ENCODE data around the gene TANC1. TPM values are rescaled to one million over a fixed set of nuclear protein-coding genes. Genes with fewer than 3 reads are reported as not detected.

Gene TANC1
- total and polyA plus RNA-seq, 11 donors: 26.6 to 91.1 (median 68.8) TPM

DNA sequence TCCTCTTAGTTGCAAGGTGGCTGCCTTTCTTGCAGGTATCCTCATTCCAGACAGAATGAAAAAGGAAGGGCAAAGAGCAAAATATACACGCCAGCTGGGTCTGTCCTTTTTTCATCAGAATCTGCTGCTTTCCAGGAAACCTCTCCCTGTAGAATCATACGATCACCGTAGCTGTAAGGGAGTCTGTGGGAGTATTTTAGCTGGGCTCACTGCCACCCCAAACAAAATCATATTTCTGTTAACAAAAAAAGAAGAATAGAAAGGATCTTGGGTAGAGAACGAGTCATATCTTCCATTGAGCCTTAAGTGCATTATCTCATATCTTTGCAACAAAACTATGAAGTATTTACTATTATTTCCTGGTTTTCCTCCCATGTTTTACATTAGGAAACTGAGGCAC lies 15.0 kb upstream of the TANC1 start:
- peak in 2 of 5 donors; percentile 36 to 40 for DNase-seq
- H3K27ac ChIP-seq: peak overlapping the region in 11 of 12 donors; percentile 7 to 72 (median 60)

DNA sequence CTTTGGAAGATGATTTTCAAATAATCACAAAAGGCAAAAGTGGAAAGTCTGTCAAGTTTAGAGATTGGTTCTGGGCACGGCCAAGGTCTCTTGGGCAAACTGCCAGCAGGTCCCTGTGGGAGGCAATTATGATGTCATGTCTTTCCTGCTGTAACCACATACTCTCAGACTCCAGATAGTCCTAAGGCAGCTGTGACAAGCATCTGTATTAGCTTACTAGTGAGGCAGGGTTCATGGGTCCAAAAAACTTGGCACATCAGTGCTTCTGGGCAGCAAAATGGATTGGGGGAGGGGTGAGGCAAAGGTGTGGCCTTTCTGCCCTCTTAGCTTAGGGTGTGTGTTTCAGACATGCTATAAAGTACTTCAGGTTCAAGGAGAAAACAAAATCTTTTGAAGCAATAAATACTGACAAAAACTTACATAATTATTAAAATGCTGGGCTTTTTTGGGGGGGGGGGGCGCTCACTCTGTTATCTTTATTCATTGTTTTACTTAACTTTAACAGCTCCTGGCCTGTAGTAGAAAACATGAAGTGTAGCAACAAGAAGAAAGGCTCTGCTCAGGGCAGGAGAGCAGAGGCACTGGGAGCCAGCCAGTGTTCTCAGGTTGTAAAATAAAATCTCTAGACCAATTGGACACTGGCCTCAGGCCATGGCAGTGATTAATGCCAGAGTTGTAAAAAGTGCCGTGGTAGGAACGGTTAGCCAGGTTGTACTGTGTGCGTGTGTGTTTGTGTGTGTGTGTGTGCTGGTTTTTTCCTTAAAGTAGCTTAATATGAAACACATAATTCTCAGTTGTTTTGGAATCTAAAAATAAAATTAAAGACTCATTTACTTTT lies 14.3 kb upstream of the TANC1 start:
- DNase-seq (peak; percentile 77 to 82 (median 80)), ATAC-seq (peak; percentile 82 to 93 (median 90))
- Histone ChIP-seq H3K4me1 (peaks cover 7 to 25% (median 17%) of the 10 kb centered on the region in 12 donors), H3K27me3 (no peaks in the 10 kb centered on the region), H3K9me3 (no peaks in the 10 kb centered on the region), H3K36me3 (no peaks in the 10 kb centered on the region), H3K4me3 (no peak overlapping the region), H3K27ac (peak overlapping the region in 11 of 12 donors; percentile 7 to 72 (median 60))
- 11 to 19% (median 13%) methylated on average over 5 of the region's 5 CpGs for WGBS, 4 donors
- TF ChIP-seq, protein P1, sequence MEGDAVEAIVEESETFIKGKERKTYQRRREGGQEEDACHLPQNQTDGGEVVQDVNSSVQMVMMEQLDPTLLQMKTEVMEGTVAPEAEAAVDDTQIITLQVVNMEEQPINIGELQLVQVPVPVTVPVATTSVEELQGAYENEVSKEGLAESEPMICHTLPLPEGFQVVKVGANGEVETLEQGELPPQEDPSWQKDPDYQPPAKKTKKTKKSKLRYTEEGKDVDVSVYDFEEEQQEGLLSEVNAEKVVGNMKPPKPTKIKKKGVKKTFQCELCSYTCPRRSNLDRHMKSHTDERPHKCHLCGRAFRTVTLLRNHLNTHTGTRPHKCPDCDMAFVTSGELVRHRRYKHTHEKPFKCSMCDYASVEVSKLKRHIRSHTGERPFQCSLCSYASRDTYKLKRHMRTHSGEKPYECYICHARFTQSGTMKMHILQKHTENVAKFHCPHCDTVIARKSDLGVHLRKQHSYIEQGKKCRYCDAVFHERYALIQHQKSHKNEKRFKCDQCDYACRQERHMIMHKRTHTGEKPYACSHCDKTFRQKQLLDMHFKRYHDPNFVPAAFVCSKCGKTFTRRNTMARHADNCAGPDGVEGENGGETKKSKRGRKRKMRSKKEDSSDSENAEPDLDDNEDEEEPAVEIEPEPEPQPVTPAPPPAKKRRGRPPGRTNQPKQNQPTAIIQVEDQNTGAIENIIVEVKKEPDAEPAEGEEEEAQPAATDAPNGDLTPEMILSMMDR (IDR thresholded peaks at IDR 0.05): no peak
- no peak for TF ChIP-seq POLR2A (IDR thresholded peaks at IDR 0.05)
- intact Hi-C loops (cut with DNase I): loop anchor here in 1 of 10 donors (5.0 kb wide), 1 partner anchor 52 kb away; no protein-coding TSS in a partner anchor

More for the DNA sequence above, 15.0 kb upstream of the TANC1 start:
- Histone ChIP-seq H3K4me1 (peaks cover 7 to 25% (median 17%) of the 10 kb centered on the region in 12 donors), H3K27me3 (no peaks in the 10 kb centered on the region), H3K9me3 (no peaks in the 10 kb centered on the region), H3K4me3 (no peak overlapping the region), H3K36me3 (no peaks in the 10 kb centered on the region)
- TF ChIP-seq, protein P1 (IDR thresholded peaks at IDR 0.05): no peak
- no peak for TF ChIP-seq POLR2A (IDR thresholded peaks at IDR 0.05)
- intact Hi-C loops (cut with DNase I): loop anchor here in 1 of 10 donors (5.0 kb wide), 1 partner anchor 51 kb away; no protein-coding TSS in a partner anchor
- ATAC-seq: peak in 3 of 4 donors; percentile 29 to 71 (median 66)
- WGBS, 4 donors: 31 to 43% (median 39%) methylated on average over 4 of the region's 4 CpGs

DNA sequence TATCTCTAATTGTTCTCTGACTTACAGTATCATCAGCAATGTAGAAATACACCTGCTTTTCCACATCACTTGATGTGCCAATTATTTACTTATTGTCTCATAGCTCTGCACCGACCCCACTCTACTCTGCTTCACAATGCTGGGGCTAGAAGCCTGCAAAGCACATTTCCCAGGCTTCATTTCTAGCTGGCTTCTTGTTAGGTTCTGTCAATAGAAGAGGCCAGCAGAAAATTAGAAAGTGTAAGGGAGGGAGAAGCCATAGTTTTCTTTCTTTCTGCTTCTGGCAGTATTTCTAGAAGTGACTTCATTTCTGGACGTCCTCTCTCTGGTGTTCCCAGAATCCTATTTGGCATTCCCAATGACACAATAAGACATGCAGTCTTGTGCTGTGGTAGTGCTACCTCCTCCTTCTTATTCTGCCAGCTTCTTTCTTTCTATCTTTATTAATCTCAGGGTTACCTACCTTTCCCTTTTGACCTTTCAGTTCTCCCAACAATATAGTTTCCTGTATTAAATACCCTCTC lies 12.5 kb upstream of the TANC1 start:
- ATAC-seq (no peak), DNase-seq (no peak)
- no peak overlapping the region for H3K4me3 ChIP-seq
- H3K27me3 ChIP-seq: no peaks in the 10 kb centered on the region
- intact Hi-C loops (cut with DNase I): loop anchor here in 1 of 10 donors (5.0 kb wide), 1 partner anchor 34 kb away; no protein-coding TSS in a partner anchor
- TF ChIP-seq, protein P1 (IDR thresholded peaks at IDR 0.05): no peak
- TF ChIP-seq POLR2A (IDR thresholded peaks at IDR 0.05): no peak
- H3K36me3 ChIP-seq: no peaks in the 10 kb centered on the region
- 43 to 56% (median 53%) methylated on average over 2 of the region's 2 CpGs for WGBS, 4 donors
- peaks cover 7 to 25% (median 17%) of the 10 kb centered on the region in 12 donors for H3K4me1 ChIP-seq
- peak overlapping the region in 2 of 12 donors; percentile 7 to 14 for H3K27ac ChIP-seq
- no peaks in the 10 kb centered on the region for H3K9me3 ChIP-seq

DNA sequence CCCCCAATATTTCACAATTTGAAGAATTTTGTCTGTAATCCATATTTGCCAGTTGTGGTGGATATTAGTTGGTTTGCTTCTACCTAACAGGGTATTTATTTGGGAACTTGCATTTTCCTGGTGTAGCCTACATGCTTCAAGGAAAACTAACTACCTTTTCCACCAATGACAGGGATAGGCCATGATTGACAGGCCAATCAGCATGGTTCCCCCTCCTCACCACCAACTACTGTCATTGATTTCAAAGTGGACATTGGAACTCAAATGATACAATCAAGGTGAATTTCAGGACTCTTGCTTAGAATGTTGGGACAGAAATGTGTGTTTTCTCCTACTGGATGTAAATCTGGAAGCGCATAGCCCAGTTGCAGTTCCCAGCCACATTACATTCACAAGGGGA lies 10.1 kb upstream of the TANC1 start:
- no peaks in the 10 kb centered on the region for H3K9me3 ChIP-seq
- peaks cover 5 to 22% (median 15%) of the 10 kb centered on the region in 12 donors for H3K4me1 ChIP-seq
- WGBS, 4 donors: 98 to 100% (median 100%) methylated on average over 1 of the region's 1 CpG
- no peak overlapping the region for H3K4me3 ChIP-seq
- no peak overlapping the region for H3K27ac ChIP-seq
- ATAC-seq (no peak), DNase-seq (no peak)
- H3K36me3 ChIP-seq: no peaks in the 10 kb centered on the region
- H3K27me3 ChIP-seq: no peaks in the 10 kb centered on the region
- intact Hi-C loops (cut with DNase I): loop anchor here in 1 of 10 donors (5.0 kb wide), 1 partner anchor 36 kb away; no protein-coding TSS in a partner anchor
- TF ChIP-seq, protein P1 (IDR thresholded peaks at IDR 0.05): no peak
- no peak for TF ChIP-seq POLR2A (IDR thresholded peaks at IDR 0.05)
